Activated CD4-positive, alpha-beta memory T cell treated with anti-CD3 and anti-CD28 coated beads, Interleukin-2, amount 10 ng/mL, durations not matched to agents 7 days and 5 days (primary cell): Measurements from ENCODE around the gene NEB. TPM values are rescaled to one million over a fixed set of nuclear protein-coding genes. Genes with fewer than 3 reads are reported as not detected.
"Not testable (repeated sequence)": the region's sequence is repeated elsewhere in the genome, so short reads cannot be mapped to it uniquely, and the experiment has no call there.

Experiments used
- CTCF ChIA-PET: fragments of 350-600 bp; sonication (Branson Sonifier 250); formaldehyde crosslinking; loops from one replicate; lab custom pipeline; 2021; ENCODE audit warnings: antibody characterized with exemption, inconsistent platforms; lab: Charles Lee
- POLR2A ChIA-PET: fragments of 350-600 bp; sonication (Branson Sonifier 250); formaldehyde crosslinking; loops from one replicate; lab custom pipeline; 2021; ENCODE audit warnings: antibody characterized with exemption; lab: Charles Lee
- DNase-seq: peaks from one replicate; pipeline ENCODE4 v3.0.0-alpha.2; 2020
- H3K27ac Mint-ChIP-seq: one replicate; pipeline ENCODE4 v1.8.0; 2021; ENCODE audit warnings: mild to moderate bottlenecking, mixed read lengths
- H3K27me3 Mint-ChIP-seq: one replicate; pipeline ENCODE4 v1.8.0; 2021; ENCODE audit warnings: mixed read lengths
- H3K36me3 Mint-ChIP-seq: one replicate; pipeline ENCODE4 v1.8.0; 2021; ENCODE audit warnings: low read depth, mixed read lengths
- H3K4me1 Mint-ChIP-seq: one replicate; pipeline ENCODE4 v1.8.0; 2021; ENCODE audit warnings: mixed read lengths
- H3K4me3 Mint-ChIP-seq: one replicate; pipeline ENCODE4 v1.8.0; 2021; ENCODE audit warnings: mild to moderate bottlenecking, mixed read lengths
- H3K9me3 Mint-ChIP-seq: one replicate; pipeline ENCODE4 v1.8.0; 2021; ENCODE audit warnings: mixed read lengths
- total RNA-seq, 2 experiments: library from RNA; stranded (reverse); gene quantifications; one replicate each; pipeline ENCODE4 v1.2.3, GENCODE V29; 2021

Gene NEB
- total RNA-seq, 2 experiments from 2014 or later, result 0.38 to 0.45 TPM

- Mint-ChIP-seq H3K9me3 (no peaks in the 10 kb centered on the region), H3K4me3 (no peak overlapping the region), H3K4me1 (no peaks in the 10 kb centered on the region), H3K27me3 (no peaks in the 10 kb centered on the region), H3K36me3 (no peaks in the 10 kb centered on the region), H3K27ac (no peak overlapping the region)
- no peak for DNase-seq
- ChIA-PET CTCF (no interaction called here), POLR2A (no interaction called here)
Observed at GRCh38 chr2:151567006-151567405, 167.3 kb downstream of the NEB start.

DNA sequence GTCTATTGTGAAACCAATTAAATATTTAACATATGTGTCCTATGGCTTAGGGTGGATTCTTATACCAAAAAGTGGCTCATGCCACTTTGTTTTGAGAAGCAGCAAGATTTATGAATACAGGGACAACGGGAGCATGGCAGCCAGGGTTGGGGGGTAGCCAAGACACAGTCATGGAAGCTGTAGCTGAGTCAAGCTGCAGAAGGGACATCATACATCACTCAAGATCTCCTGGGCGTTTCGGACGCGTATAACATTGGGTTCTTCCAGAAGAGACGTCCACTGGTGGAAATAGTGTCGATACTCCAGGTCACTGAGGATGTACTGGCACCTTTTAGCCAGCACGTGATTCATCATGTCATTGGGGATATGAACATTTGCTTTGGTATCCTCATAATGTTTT is 171.9 kb downstream of the NEB start:
- Mint-ChIP-seq H3K36me3 (no peaks in the 10 kb centered on the region), H3K27ac (no peak overlapping the region), H3K9me3 (no peaks in the 10 kb centered on the region), H3K4me3 (no peak overlapping the region), H3K27me3 (peaks cover 10% of the 10 kb centered on the region), H3K4me1 (no peaks in the 10 kb centered on the region)
- ChIA-PET POLR2A (no interaction called here), CTCF (no interaction called here)
- DNase-seq, result no peak

GRCh38 chr2:151560289-151560688 is 174.0 kb downstream of the NEB start:
- Mint-ChIP-seq H3K27ac (no peak overlapping the region), H3K4me1 (no peaks in the 10 kb centered on the region), H3K27me3 (peaks cover 26% of the 10 kb centered on the region), H3K4me3 (no peak overlapping the region), H3K36me3 (no peaks in the 10 kb centered on the region), H3K9me3 (no peaks in the 10 kb centered on the region)
- no peak for DNase-seq
- ChIA-PET POLR2A (no interaction called here), CTCF (no interaction called here)

GRCh38 chr2:151559431-151559830 is 174.8 kb downstream of the NEB start:
- H3K4me3 Mint-ChIP-seq, H3K4me1 Mint-ChIP-seq, DNase-seq, H3K27ac Mint-ChIP-seq, H3K36me3 Mint-ChIP-seq, CTCF ChIA-PET, H3K9me3 Mint-ChIP-seq, POLR2A ChIA-PET: not testable (repeated sequence)
- peaks cover 26% of the 10 kb centered on the region for H3K27me3 Mint-ChIP-seq

DNA sequence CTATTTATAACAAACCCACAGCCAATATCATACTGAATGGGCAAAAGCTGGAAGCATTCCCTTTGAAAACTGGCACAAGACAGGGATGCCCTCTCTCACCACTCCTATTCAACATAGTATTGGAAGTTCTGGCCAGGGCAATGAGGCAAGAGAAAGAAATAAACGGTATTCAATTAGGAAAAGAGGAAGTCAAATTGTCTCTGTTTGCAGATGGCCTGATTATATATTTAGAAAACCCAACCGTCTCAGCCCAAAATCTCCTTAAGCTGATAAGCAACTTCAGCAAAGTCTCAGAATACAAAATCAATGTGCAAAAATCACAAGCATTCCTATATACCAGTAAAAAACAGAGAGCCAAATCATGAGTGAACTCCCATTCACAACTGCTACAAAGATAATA is 176.4 kb downstream of the NEB start:
- CTCF ChIA-PET, DNase-seq: not testable (repeated sequence)

DNA sequence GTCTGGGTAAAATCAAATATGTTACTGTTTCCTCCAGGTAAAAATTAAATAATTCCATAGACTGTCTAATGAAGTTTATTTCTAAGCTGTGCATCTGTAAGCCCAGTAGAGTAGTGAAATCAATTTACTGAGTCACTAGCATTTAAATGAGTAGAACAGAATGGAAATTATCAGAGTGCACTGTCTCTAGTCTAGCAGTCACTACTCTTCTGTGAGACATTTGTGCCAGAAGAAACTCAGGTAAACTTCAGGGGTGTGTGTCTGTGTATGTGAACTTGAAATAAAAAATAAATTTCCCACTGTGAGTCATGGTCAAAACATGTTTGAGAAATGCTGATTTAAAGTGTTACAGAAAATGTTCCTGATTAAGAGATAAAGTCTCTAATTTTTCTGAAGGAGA is 178.2 kb downstream of the NEB start:
- ChIA-PET POLR2A (no interaction called here), CTCF (no interaction called here)

More for the DNA sequence above, 176.4 kb downstream of the NEB start:
- H3K4me3 Mint-ChIP-seq, H3K4me1 Mint-ChIP-seq, POLR2A ChIA-PET, H3K27ac Mint-ChIP-seq, H3K9me3 Mint-ChIP-seq, H3K36me3 Mint-ChIP-seq: not testable (repeated sequence)
- H3K27me3 Mint-ChIP-seq, result peaks cover 26% of the 10 kb centered on the region

DNA sequence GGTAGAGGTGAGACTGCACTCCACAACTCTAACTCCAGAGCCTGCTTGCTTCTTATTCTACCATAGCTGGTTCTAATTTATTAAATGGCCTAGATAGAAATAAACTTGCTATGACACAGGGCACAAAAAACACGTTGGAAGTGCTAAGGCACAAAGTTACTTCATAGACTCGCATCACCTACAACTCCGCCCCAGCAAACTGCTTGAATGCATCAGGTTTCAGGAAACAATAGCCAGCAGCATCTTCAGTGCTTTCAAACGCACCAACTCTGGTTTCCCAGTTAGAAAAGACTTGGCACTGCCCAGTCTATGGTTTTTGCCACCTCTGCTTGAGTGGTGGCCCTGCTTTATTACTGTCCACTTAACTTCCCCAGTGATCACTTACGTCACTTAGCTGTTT is 182.0 kb downstream of the NEB start:
- no peak overlapping the region for H3K4me3 Mint-ChIP-seq
- H3K27me3 Mint-ChIP-seq, result peaks cover 15% of the 10 kb centered on the region
- no peaks in the 10 kb centered on the region for H3K9me3 Mint-ChIP-seq
- H3K36me3 Mint-ChIP-seq, result no peaks in the 10 kb centered on the region
- no peak for DNase-seq
- CTCF ChIA-PET, result no interaction called here
- H3K27ac Mint-ChIP-seq, result no peak overlapping the region
- H3K4me1 Mint-ChIP-seq, result no peaks in the 10 kb centered on the region
- POLR2A ChIA-PET, result no interaction called here

More for the DNA sequence above, 178.2 kb downstream of the NEB start:
- H3K36me3 Mint-ChIP-seq, result no peaks in the 10 kb centered on the region
- no peak overlapping the region for H3K4me3 Mint-ChIP-seq
- H3K27ac Mint-ChIP-seq, result no peak overlapping the region
- peaks cover 26% of the 10 kb centered on the region for H3K27me3 Mint-ChIP-seq
- DNase-seq, result no peak
- no peaks in the 10 kb centered on the region for H3K4me1 Mint-ChIP-seq
- H3K9me3 Mint-ChIP-seq, result no peaks in the 10 kb centered on the region

DNA sequence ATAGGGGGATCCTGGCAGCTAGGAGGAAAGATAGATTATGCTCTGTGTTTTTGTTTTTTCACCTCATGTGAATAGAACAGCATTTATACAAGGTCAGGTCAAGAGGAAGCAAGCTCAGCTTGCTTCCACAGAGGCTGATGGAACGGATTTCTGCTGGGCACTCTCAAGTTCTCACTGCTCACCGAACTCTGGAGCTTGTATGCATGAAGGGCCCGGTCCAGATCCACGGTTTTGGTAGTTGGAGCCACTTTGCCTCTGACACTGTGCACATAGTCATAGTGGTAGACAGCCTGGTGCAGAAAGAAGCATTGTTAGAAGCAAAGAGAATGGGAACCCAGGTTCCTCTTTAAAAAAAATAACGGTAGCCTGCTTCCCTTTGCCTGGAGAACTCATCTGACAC is 182.7 kb downstream of the NEB start:
- Mint-ChIP-seq H3K36me3 (no peaks in the 10 kb centered on the region), H3K27me3 (peaks cover 11% of the 10 kb centered on the region), H3K4me1 (no peaks in the 10 kb centered on the region), H3K9me3 (no peaks in the 10 kb centered on the region), H3K4me3 (no peak overlapping the region), H3K27ac (no peak overlapping the region)
- no peak for DNase-seq
- ChIA-PET CTCF (no interaction called here), POLR2A (no interaction called here)

DNA sequence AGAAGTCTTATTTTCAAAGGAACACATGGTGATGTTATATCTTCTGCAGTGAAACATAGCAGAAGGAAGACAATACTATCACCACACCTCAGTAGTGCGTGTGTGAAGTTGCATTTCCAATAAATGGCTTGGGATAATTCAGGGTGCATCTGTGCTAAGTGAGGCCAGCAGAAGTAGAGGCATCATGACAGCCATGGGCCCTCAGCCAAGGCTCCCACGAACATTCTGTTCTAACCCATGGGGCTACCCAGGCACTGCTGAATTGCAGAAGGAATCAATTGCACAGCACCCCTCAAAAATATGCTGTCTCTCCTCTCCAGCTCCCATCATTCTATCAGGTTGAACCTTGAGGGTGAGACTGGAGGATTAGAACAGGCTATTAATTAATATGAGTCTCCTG is 185.1 kb downstream of the NEB start:
- CTCF ChIA-PET, result no interaction called here
- DNase-seq, result no peak
- Mint-ChIP-seq H3K27ac (no peak overlapping the region), H3K27me3 (no peaks in the 10 kb centered on the region), H3K4me1 (no peaks in the 10 kb centered on the region), H3K36me3 (no peaks in the 10 kb centered on the region), H3K4me3 (no peak overlapping the region), H3K9me3 (no peaks in the 10 kb centered on the region)
- POLR2A ChIA-PET, result no interaction called here

DNA sequence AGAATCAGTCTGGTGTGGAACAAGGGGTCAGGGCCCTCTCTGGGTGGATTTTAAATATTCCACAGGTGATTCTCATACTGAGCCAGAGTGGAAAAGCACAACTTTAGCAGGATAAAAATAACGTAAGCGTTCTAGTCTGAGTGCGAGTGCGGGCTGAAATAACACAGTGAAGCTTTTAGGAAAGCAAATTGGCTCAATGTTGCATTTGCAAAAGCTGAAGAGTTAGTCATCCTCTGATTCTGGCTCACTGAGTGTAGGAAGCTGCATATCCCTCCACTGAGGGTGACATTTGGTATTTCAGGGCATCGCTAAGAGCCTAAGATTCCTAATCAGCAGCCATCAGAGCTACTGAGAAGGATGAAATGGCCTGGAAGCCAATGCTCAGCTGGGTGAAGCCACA is 189.8 kb downstream of the NEB start:
- no peaks in the 10 kb centered on the region for H3K9me3 Mint-ChIP-seq
- ChIA-PET POLR2A (no interaction called here), CTCF (no interaction called here)
- H3K27me3 Mint-ChIP-seq, result no peaks in the 10 kb centered on the region
- no peak overlapping the region for H3K27ac Mint-ChIP-seq
- no peak overlapping the region for H3K4me3 Mint-ChIP-seq
- no peak for DNase-seq
- H3K36me3 Mint-ChIP-seq, result no peaks in the 10 kb centered on the region
- no peaks in the 10 kb centered on the region for H3K4me1 Mint-ChIP-seq

GRCh38 chr2:151543876-151544275 is 190.4 kb downstream of the NEB start:
- ChIA-PET CTCF (no interaction called here), POLR2A (no interaction called here)
- no peaks in the 10 kb centered on the region for H3K36me3 Mint-ChIP-seq
- no peaks in the 10 kb centered on the region for H3K9me3 Mint-ChIP-seq
- H3K27me3 Mint-ChIP-seq, result no peaks in the 10 kb centered on the region
- DNase-seq, result no peak
- no peaks in the 10 kb centered on the region for H3K4me1 Mint-ChIP-seq
- no peak overlapping the region for H3K4me3 Mint-ChIP-seq
- H3K27ac Mint-ChIP-seq, result no peak overlapping the region

DNA sequence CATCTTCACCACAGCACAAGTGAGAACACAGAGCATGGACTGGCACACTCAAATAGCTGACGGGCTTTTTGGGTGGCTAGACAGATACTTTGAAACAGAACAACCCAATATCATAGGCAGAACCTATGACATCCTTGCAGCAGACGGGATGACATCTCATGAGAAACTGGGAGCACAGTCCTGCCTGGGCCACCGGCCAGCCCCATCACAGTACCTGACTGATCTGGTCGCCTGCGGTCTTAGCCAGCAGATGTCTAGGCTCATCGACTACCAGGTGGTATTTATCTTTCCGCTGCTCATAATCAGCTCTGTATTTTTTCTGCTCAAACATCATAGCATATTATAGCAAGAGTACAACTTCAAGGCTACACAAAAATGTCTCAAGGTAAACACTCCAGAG is 200.3 kb downstream of the NEB start:
- Mint-ChIP-seq H3K27me3 (no peaks in the 10 kb centered on the region), H3K9me3 (no peaks in the 10 kb centered on the region), H3K4me3 (no peak overlapping the region), H3K36me3 (no peaks in the 10 kb centered on the region), H3K27ac (no peak overlapping the region), H3K4me1 (no peaks in the 10 kb centered on the region)
- no peak for DNase-seq
- CTCF ChIA-PET, result no interaction called here
- POLR2A ChIA-PET, result no interaction called here

DNA sequence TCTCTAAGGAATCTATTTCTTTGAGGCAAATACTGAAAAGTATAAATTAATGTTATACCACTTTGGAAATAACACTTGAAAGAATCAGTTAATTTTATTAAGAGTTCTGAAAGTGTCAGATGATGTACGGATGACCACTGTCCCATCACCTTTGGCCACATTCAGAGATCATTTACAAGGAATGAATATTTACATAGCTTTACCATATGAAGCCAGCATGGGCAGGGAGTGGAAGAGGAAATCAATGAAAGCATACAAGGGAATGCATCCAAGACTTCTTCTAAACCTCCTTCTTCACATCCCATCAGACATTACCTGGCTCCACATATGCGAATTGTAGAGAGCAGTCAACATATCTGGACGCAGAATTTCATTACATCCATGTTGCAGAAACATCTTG is 201.1 kb downstream of the NEB start:
- no peak overlapping the region for H3K27ac Mint-ChIP-seq
- ChIA-PET CTCF (no interaction called here), POLR2A (no interaction called here)
- H3K27me3 Mint-ChIP-seq, result no peaks in the 10 kb centered on the region
- H3K9me3 Mint-ChIP-seq, result no peaks in the 10 kb centered on the region
- H3K36me3 Mint-ChIP-seq, result no peaks in the 10 kb centered on the region
- H3K4me1 Mint-ChIP-seq, result no peaks in the 10 kb centered on the region
- DNase-seq, result no peak
- H3K4me3 Mint-ChIP-seq, result no peak overlapping the region

GRCh38 chr2:151526572-151527090 is 207.6 kb downstream of the NEB start:
- POLR2A ChIA-PET, result no interaction called here

More at GRCh38 chr2:151526572-151527090, 207.6 kb downstream of the NEB start:
- no peak for DNase-seq
- no peak overlapping the region for H3K27ac Mint-ChIP-seq
- no peaks in the 10 kb centered on the region for H3K9me3 Mint-ChIP-seq
- no peak overlapping the region for H3K4me3 Mint-ChIP-seq
- H3K27me3 Mint-ChIP-seq, result no peaks in the 10 kb centered on the region
- CTCF ChIA-PET, result no interaction called here
- H3K36me3 Mint-ChIP-seq, result no peaks in the 10 kb centered on the region
- H3K4me1 Mint-ChIP-seq, result no peaks in the 10 kb centered on the region
